C4-2B (cell line): ENCODE measurements around the gene CUEDC2.

Experiments
- ZFX ChIP-seq: fragments of 450-650 bp; IDR thresholded peaks from 2 replicates; pipeline ENCODE4 v1.6.1; 2017
- TF ChIP-seq, protein P1 (sequence below): fragments of 450-650 bp; conservative IDR thresholded peaks from 2 replicates; pipeline ENCODE4 v1.5.1; 2017; ENCODE audit warnings: mild to moderate bottlenecking

DNA sequence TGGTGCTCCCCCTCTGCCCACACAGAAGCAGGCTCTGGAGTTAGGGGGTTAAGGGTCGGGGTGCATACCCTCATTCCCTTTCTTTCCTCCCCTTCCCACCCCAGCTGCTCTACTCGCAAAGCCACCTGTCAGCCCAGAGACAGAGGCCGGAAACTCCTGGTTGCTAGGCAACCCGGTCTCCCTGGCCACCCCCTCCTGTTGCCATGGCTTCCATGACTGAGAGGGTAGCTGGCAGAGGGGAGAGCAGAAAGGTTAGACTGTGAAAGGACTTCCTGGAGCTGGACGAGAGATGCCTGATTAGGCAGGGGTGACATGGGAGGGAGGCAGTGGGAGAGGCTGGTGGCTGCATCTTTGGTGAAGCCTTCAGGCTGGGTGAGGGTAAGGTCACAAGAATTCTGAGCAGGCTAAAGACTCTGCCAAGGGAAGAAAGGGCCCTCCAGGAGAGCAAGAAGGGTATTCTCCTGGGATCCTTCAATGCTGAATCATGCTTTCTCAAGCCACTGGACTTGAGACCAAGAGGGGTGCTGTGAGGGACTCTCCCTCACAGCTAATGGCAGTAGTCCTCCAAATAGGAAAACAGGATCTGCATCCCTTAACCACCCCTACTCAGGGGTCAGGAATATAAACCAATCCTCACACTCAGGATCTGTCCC lies 19.2 kb downstream of the CUEDC2 start:
- TF ChIP-seq, protein P1, sequence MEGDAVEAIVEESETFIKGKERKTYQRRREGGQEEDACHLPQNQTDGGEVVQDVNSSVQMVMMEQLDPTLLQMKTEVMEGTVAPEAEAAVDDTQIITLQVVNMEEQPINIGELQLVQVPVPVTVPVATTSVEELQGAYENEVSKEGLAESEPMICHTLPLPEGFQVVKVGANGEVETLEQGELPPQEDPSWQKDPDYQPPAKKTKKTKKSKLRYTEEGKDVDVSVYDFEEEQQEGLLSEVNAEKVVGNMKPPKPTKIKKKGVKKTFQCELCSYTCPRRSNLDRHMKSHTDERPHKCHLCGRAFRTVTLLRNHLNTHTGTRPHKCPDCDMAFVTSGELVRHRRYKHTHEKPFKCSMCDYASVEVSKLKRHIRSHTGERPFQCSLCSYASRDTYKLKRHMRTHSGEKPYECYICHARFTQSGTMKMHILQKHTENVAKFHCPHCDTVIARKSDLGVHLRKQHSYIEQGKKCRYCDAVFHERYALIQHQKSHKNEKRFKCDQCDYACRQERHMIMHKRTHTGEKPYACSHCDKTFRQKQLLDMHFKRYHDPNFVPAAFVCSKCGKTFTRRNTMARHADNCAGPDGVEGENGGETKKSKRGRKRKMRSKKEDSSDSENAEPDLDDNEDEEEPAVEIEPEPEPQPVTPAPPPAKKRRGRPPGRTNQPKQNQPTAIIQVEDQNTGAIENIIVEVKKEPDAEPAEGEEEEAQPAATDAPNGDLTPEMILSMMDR, result no peak
- no peak for TF ChIP-seq ZFX
